ENCODE data around the gene DDX50.

DNA sequence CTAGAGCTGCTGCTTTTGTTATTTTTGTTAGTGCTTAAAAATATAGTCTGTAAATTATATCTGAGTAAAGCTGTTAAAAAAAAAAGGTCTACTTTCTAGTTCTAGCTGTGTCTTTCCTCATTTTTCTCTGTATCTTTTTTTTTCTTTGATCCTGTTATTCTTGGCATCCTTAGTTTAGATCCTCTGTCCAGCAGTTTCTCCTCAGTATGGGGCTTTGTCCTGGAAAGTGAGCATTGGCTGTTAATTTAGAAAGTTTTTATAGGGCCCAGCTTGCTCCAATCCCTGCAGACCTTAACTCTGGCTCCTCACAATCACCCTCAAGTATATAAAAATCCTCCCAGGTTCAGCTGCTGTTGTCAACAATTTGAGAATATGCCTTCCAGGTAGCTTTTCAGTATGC lies 23.5 kb downstream of the DDX50 start:
- no peak for TF ChIP-seq POLR2A (IDR thresholded peaks at IDR 0.05)
- TF ChIP-seq, protein P1, sequence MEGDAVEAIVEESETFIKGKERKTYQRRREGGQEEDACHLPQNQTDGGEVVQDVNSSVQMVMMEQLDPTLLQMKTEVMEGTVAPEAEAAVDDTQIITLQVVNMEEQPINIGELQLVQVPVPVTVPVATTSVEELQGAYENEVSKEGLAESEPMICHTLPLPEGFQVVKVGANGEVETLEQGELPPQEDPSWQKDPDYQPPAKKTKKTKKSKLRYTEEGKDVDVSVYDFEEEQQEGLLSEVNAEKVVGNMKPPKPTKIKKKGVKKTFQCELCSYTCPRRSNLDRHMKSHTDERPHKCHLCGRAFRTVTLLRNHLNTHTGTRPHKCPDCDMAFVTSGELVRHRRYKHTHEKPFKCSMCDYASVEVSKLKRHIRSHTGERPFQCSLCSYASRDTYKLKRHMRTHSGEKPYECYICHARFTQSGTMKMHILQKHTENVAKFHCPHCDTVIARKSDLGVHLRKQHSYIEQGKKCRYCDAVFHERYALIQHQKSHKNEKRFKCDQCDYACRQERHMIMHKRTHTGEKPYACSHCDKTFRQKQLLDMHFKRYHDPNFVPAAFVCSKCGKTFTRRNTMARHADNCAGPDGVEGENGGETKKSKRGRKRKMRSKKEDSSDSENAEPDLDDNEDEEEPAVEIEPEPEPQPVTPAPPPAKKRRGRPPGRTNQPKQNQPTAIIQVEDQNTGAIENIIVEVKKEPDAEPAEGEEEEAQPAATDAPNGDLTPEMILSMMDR (IDR thresholded peaks at IDR 0.05 in 4 of 5, conservative IDR thresholded peaks at IDR 0.05 in 1 of 5) = no peak
